WTC11 (cell line): Measurements from ENCODE around the gene RNPEPL1. TPM values are rescaled to one million over a fixed set of nuclear protein-coding genes. Genes with fewer than 3 reads are reported as not detected.

ENCODE experiments used
- ATAC-seq: fragments of 200-7000 bp; cut with Tn5 transposase; 2 replicates; pipeline ENCODE4 v1.10.0; 2021; ENCODE audit warnings: mild to moderate bottlenecking, moderate library complexity
- CTCF ChIA-PET: fragments of 300-600 bp; sonication (Branson Sonifier 250); formaldehyde crosslinking; loops from one replicate; lab custom pipeline; 2021; ENCODE audit warnings: antibody characterized with exemption; lab: Charles Lee
- POLR2A ChIA-PET: fragments of 350-600 bp; sonication (Branson Sonifier 250); formaldehyde crosslinking; loops from one replicate; lab custom pipeline; 2021; ENCODE audit warnings: antibody characterized with exemption; lab: Charles Lee
- DNase-seq: peaks from one replicate; pipeline ENCODE4 v3.0.0; 2021; ENCODE audit warnings: low spot score
- H3K27ac Mint-ChIP-seq: 2 replicates; pipeline ENCODE4 v1.8.0; 2021; ENCODE audit warnings: mixed read lengths
- H3K27me3 Mint-ChIP-seq: 2 replicates; pipeline ENCODE4 v1.8.0; 2021; ENCODE audit warnings: low read depth, mild to moderate bottlenecking, moderate library complexity, mixed read lengths
- H3K36me3 Mint-ChIP-seq: 2 replicates; pipeline ENCODE4 v1.8.0; 2021; ENCODE audit warnings: mixed read lengths
- H3K4me1 Mint-ChIP-seq: 2 replicates; pipeline ENCODE4 v1.8.0; 2022; ENCODE audit warnings: mixed read lengths
- H3K4me3 Mint-ChIP-seq: 2 replicates; pipeline ENCODE4 v1.8.0; 2021; ENCODE audit warnings: mild to moderate bottlenecking, moderate library complexity, mixed read lengths
- H3K9me3 Mint-ChIP-seq: 2 replicates; pipeline ENCODE4 v1.8.0; 2021; ENCODE audit warnings: mixed read lengths
- AR ChIP-seq: fragments of 250-450 bp; sonication (Bioruptor Pico); IDR thresholded peaks from 2 replicates; pipeline ENCODE4 v1.9.0; 2021; ENCODE audit warnings: mild to moderate bottlenecking
- ATF1 ChIP-seq: sonication (generic); formaldehyde crosslinking; IDR thresholded peaks from 2 replicates; pipeline ENCODE4 v1.8.1; 2023; ENCODE audit warnings: mild to moderate bottlenecking, moderate library complexity, missing genetic modification reagents
- CREM ChIP-seq: sonication (generic); formaldehyde crosslinking; IDR thresholded peaks from 2 replicates; pipeline ENCODE4 v1.8.1; 2022; ENCODE audit warnings: mild to moderate bottlenecking, missing genetic modification reagents, moderate library complexity
- FOXJ3 ChIP-seq: sonication (generic); formaldehyde crosslinking; IDR thresholded peaks from 2 replicates; pipeline ENCODE4 v1.9.0; 2021; ENCODE audit warnings: missing genetic modification reagents, mild to moderate bottlenecking, borderline replicate concordance
- FOXK1 ChIP-seq: sonication (generic); formaldehyde crosslinking; IDR thresholded peaks from 2 replicates; pipeline ENCODE4 v1.8.0; 2022; ENCODE audit warnings: mild to moderate bottlenecking, moderate library complexity, missing genetic modification reagents
- FOXP1 ChIP-seq: sonication (generic); formaldehyde crosslinking; IDR thresholded peaks from 2 replicates; pipeline ENCODE4 v1.8.0; 2022; ENCODE audit warnings: missing genetic modification reagents, mild to moderate bottlenecking, moderate library complexity, borderline replicate concordance
- GTF2I ChIP-seq: fragments of 250-450 bp; sonication (Bioruptor Pico); conservative IDR thresholded peaks from 2 replicates; pipeline ENCODE4 v1.4.0; 2021; ENCODE audit warnings: mild to moderate bottlenecking
- IRF2 ChIP-seq: sonication (generic); formaldehyde crosslinking; IDR thresholded peaks from 2 replicates; pipeline ENCODE4 v1.8.0; 2022; ENCODE audit warnings: low read depth, missing genetic modification reagents, borderline replicate concordance
- MLX ChIP-seq: sonication (generic); formaldehyde crosslinking; IDR thresholded peaks from 2 replicates; pipeline ENCODE4 v1.8.1; 2023; ENCODE audit warnings: mild to moderate bottlenecking, missing genetic modification reagents, moderate library complexity
- MXD4 ChIP-seq: fragments of 250-450 bp; sonication (Bioruptor Pico); IDR thresholded peaks from 2 replicates; pipeline ENCODE4 v1.8.0; 2021; ENCODE audit warnings: mild to moderate bottlenecking, moderate library complexity, borderline replicate concordance
- NFATC4 ChIP-seq: fragments of 250-450 bp; sonication (Bioruptor Pico); IDR thresholded peaks from 2 replicates; pipeline ENCODE4 v1.9.0; 2021; ENCODE audit warnings: mild to moderate bottlenecking
- NR1H2 ChIP-seq: sonication (generic); formaldehyde crosslinking; IDR thresholded peaks from 2 replicates; pipeline ENCODE4 v1.9.0; 2021; ENCODE audit warnings: mild to moderate bottlenecking, moderate library complexity, missing genetic modification reagents
- NR3C1 ChIP-seq: sonication (generic); formaldehyde crosslinking; conservative IDR thresholded peaks from 2 replicates; pipeline ENCODE4 v1.8.1; 2023; ENCODE audit warnings: low read depth, mild to moderate bottlenecking, missing genetic modification reagents
- PREB ChIP-seq: sonication (generic); formaldehyde crosslinking; IDR thresholded peaks from 2 replicates; pipeline ENCODE4 v1.8.1; 2022; ENCODE audit warnings: mild to moderate bottlenecking, missing genetic modification reagents, moderate library complexity, borderline replicate concordance
- TEAD4 ChIP-seq: sonication (generic); formaldehyde crosslinking; IDR thresholded peaks from 2 replicates; pipeline ENCODE4 v1.8.0; 2022; ENCODE audit warnings: mild to moderate bottlenecking, missing genetic modification reagents
- TP53 ChIP-seq: sonication (generic); formaldehyde crosslinking; IDR thresholded peaks from 2 replicates; pipeline ENCODE4 v1.8.1; 2023; ENCODE audit warnings: mild to moderate bottlenecking, missing genetic modification reagents
- ZNF317 ChIP-seq: sonication (generic); formaldehyde crosslinking; IDR thresholded peaks from 2 replicates; pipeline ENCODE4 v1.8.1; 2023; ENCODE audit warnings: low read depth, mild to moderate bottlenecking, moderate library complexity, missing genetic modification reagents, borderline replicate concordance
- ZNF671 ChIP-seq: fragments of 250-450 bp; sonication (Bioruptor Pico); IDR thresholded peaks from 2 replicates; pipeline ENCODE4 v1.8.0; 2021; ENCODE audit warnings: mild to moderate bottlenecking
- total RNA-seq: library from RNA; stranded (reverse); gene quantifications from 3 replicates; pipeline ENCODE4 v1.2.3, GENCODE V29; 2021
- TF ChIP-seq, protein P1 (sequence below): sonication (generic); formaldehyde crosslinking; IDR thresholded peaks from 2 replicates; pipeline ENCODE4 v1.8.0; 2023; ENCODE audit warnings: missing genetic modification reagents
- TF ChIP-seq, protein P2 (sequence below): sonication (generic); formaldehyde crosslinking; conservative IDR thresholded peaks from 2 replicates; pipeline ENCODE4 v1.8.1; 2023; ENCODE audit warnings: mild to moderate bottlenecking, low read depth, missing genetic modification reagents, moderate library complexity

The RNPEPL1 gene
- total RNA-seq, 1 experiment from 2014 or later = 18.8 TPM

GRCh38 chr2:240583774-240584173, 15.5 kb downstream of the RNPEPL1 start (continued):
- no peak for TF ChIP-seq ZNF317

GRCh38 chr2:240584486-240585031, 16.3 kb downstream of the RNPEPL1 start:
- H3K36me3 Mint-ChIP-seq = no peaks in the 10 kb centered on the region; the same call in 1 of the 2 replicates
- ChIA-PET CTCF (interaction anchor here (0.9 to 4.0 kb wide), 4 partner anchors 16 to 65 kb away, joined by 3 to 40 read pairs (median 10); no protein-coding TSS in a partner anchor), POLR2A (no interaction called here)
- peak; percentile 46 for ATAC-seq
- H3K27me3 Mint-ChIP-seq = no peaks in the 10 kb centered on the region
- no peak for TF ChIP-seq PREB (CRISPR knock-in tag)
- no peak for TF ChIP-seq ATF1 (CRISPR knock-in tag)
- no peak for TF ChIP-seq MLX
- TF ChIP-seq NR1H2 = no peak
- no peak for DNase-seq
- peak overlapping the region; percentile 97 for H3K4me3 Mint-ChIP-seq
- H3K27ac Mint-ChIP-seq = peak overlapping the region; percentile 84
- H3K4me1 Mint-ChIP-seq = peaks cover 39% of the 10 kb centered on the region
- H3K9me3 Mint-ChIP-seq = no peaks in the 10 kb centered on the region

DNA sequence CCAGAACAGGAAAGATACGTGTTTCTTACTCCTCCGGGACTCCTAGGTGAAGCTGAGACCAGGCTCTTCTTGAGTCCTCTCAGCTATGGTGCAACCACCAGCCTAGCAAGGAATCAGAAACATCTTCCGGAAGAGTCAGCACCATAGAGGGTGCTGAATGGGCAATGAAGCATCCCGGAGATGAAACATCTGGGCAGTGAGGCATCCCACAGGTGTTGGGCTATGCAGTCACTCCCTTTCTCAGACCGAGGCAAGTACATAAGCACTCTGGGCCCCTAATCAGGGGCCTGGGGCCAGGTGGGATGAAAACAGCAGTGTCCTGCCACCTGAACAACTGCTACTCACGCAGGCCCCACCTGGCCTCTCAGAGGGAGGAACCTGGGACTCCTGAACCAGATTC, 16.8 kb downstream of the RNPEPL1 start:
- Mint-ChIP-seq H3K4me3 (peak overlapping the region; percentile 97), H3K36me3 (no peaks in the 10 kb centered on the region; the same call in 1 of the 2 replicates), H3K4me1 (peaks cover 34% of the 10 kb centered on the region), H3K27me3 (no peaks in the 10 kb centered on the region), H3K9me3 (no peaks in the 10 kb centered on the region), H3K27ac (peak overlapping the region; percentile 84)
- ChIA-PET POLR2A (interaction anchor here (0.6 to 1.4 kb wide), 2 partner anchors 37 to 1062 kb away, joined by 3 to 5 read pairs; no protein-coding TSS in a partner anchor), CTCF (interaction anchor here (0.9 to 4.0 kb wide), 7 partner anchors 16 to 65 kb away, joined by 3 to 40 read pairs (median 12); partner anchors contain the start of gene RNPEPL1)
- TF ChIP-seq TP53 (CRISPR knock-in tag) (no peak), FOXK1 (no peak), GTF2I (no peak), FOXJ3 (CRISPR knock-in tag) (no peak), IRF2 (CRISPR knock-in tag) (no peak), ZNF671 (CRISPR knock-in tag) (no peak), CREM (CRISPR knock-in tag) (no peak)
- TF ChIP-seq, protein P1, sequence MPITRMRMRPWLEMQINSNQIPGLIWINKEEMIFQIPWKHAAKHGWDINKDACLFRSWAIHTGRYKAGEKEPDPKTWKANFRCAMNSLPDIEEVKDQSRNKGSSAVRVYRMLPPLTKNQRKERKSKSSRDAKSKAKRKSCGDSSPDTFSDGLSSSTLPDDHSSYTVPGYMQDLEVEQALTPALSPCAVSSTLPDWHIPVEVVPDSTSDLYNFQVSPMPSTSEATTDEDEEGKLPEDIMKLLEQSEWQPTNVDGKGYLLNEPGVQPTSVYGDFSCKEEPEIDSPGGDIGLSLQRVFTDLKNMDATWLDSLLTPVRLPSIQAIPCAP = no peak
- ATAC-seq (no peak), DNase-seq (no peak)

DNA sequence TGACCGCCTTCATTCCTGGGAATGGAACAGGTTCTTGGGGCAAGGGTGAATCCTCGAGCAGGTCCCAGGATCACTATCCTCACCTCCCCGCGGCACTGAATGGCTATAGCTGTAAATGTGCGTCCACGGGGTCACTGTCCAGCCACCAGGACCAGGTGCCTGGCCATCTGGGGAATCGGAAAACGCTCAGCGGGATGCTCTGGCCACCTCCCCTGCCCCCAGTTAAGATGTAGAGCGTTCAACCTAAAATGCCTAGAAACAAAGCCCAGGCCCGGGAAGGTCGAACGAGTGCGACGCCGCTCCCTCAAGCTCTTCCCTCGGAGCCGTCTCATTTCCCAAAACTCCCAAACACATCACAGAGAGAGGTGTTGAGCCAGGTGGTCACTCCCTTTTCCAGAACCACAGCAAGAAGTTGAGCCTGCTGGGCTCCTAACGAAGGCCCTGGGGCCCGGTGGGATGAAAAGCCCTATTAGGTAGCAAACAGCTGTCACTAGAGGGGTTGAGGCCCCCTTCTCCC, 17.5 kb downstream of the RNPEPL1 start:
- ATAC-seq = no peak
- H3K4me3 Mint-ChIP-seq = peak overlapping the region; percentile 97

More for the DNA sequence above, 17.5 kb downstream of the RNPEPL1 start:
- POLR2A ChIA-PET = interaction anchor here (0.6 to 1.4 kb wide), 4 partner anchors 19 to 1061 kb away, joined by 3 to 6 read pairs (median 5); partner anchors contain the start of gene DUSP28
- no peaks in the 10 kb centered on the region for H3K27me3 Mint-ChIP-seq
- peak overlapping the region; percentile 86 for H3K27ac Mint-ChIP-seq
- CTCF ChIA-PET = interaction anchor here (0.8 to 4.0 kb wide), 12 partner anchors 9 to 255 kb away, joined by 3 to 40 read pairs (median 6); partner anchors contain the start of genes ANKMY1 and RNPEPL1
- no peak for DNase-seq
- TF ChIP-seq MXD4 (CRISPR knock-in tag) = no peak
- TF ChIP-seq, protein P2, sequence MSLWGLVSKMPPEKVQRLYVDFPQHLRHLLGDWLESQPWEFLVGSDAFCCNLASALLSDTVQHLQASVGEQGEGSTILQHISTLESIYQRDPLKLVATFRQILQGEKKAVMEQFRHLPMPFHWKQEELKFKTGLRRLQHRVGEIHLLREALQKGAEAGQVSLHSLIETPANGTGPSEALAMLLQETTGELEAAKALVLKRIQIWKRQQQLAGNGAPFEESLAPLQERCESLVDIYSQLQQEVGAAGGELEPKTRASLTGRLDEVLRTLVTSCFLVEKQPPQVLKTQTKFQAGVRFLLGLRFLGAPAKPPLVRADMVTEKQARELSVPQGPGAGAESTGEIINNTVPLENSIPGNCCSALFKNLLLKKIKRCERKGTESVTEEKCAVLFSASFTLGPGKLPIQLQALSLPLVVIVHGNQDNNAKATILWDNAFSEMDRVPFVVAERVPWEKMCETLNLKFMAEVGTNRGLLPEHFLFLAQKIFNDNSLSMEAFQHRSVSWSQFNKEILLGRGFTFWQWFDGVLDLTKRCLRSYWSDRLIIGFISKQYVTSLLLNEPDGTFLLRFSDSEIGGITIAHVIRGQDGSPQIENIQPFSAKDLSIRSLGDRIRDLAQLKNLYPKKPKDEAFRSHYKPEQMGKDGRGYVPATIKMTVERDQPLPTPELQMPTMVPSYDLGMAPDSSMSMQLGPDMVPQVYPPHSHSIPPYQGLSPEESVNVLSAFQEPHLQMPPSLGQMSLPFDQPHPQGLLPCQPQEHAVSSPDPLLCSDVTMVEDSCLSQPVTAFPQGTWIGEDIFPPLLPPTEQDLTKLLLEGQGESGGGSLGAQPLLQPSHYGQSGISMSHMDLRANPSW (CRISPR knock-in tag) = no peak
- no peak for TF ChIP-seq GTF2I
- TF ChIP-seq NR3C1 (CRISPR knock-in tag) = no peak
- TF ChIP-seq NFATC4 (CRISPR knock-in tag) = no peak
- no peak for TF ChIP-seq AR
- TF ChIP-seq, protein P1 = no peak
- no peak for TF ChIP-seq TEAD4 (CRISPR knock-in tag)
- TF ChIP-seq FOXP1 (CRISPR knock-in tag) = peak; percentile 70; the same call in 1 of the 2 replicates
- H3K4me1 Mint-ChIP-seq = peaks cover 32% of the 10 kb centered on the region
- H3K9me3 Mint-ChIP-seq = no peaks in the 10 kb centered on the region
- no peaks in the 10 kb centered on the region; the same call in 1 of the 2 replicates for H3K36me3 Mint-ChIP-seq
